Measurements from ENCODE around the gene FABP6.
A peak's percentile ranks its signal among the peaks of the same experiment; 100 is the strongest.
"Not testable (repeated sequence)": the region's sequence is repeated elsewhere in the genome, so short reads cannot be mapped to it uniquely, and the experiment has no call there.

The FABP6 gene

GRCh38 chr5:160221082-160221481, 8.2 kb upstream of the FABP6 start:
- no peak for DNase-seq (ENCODE audit: low read depth)

- DNase-seq (ENCODE audit: low read depth), result peak; percentile 34
Measured at GRCh38 chr5:160227012-160227411, 2.3 kb upstream of the FABP6 start.

DNA sequence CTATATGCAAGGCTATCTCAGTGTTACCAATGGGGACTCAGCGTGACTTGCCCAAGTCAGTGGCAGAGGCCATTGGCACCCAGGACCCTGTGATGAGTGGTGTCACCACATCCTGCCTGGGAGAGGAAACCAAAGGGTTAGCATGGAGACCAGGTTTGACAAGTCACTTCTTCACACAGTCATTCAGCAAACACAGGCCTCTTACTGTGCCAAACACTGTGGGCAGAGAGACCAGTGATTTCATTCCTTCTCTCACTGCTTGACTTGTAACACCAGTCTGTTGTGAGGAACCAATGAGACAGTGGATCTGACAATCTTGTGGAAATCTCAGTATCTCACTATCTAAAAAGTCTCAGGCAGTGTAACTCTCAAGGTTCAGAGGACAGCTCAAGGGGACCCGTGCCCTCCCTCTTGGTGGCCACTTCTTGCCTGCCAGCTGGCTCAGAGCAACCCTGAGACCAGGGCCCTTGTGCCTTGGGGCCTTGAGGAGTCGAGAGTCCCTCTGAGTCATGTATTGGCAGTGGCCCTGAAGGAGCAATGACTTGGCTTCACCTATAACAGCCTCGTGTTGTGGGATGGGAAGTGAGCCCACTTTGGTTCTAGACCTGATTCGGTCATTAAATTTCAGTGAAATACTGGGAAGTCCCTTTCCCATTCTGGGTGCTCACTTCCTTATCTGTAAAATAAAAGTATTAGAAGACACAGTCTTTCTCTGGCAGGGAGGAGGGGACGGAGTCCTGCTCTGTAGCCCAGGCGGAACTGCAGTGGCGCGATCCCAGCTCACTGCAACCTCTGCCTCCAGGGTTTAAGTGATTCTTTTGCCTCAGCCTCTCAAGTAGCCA, 1.6 kb downstream of the FABP6 start:
- DNase-seq (ENCODE audit: low read depth), result peak; percentile 51

DNA sequence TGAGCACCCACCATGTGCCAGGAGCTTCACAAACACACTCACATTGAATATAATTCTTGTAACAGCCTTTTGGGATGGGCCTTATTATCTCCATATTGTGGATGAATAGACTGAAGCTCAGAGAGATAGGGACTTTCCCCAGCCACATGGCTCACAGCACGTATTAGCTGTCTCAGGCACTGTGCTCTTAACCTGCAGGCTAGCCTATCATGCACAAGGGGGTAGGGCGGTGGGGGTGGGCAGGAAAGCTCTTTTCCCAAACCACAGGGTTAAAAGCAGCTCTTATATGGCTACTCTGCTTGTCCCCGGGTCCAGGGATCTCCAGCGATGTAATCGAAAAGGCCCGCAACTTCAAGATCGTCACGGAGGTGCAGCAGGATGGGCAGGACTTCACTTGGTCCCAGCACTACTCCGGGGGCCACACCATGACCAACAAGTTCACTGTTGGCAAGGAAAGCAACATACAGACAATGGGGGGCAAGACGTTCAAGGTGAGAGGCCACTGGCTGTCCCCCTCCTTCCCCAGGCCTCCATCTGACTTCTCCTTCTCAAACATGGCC, 2.6 kb downstream of the FABP6 start:
- no peak for DNase-seq (ENCODE audit: low read depth)

GRCh38 chr5:160233215-160233614, 3.9 kb downstream of the FABP6 start:
- DNase-seq (ENCODE audit: low read depth), result no peak

DNA sequence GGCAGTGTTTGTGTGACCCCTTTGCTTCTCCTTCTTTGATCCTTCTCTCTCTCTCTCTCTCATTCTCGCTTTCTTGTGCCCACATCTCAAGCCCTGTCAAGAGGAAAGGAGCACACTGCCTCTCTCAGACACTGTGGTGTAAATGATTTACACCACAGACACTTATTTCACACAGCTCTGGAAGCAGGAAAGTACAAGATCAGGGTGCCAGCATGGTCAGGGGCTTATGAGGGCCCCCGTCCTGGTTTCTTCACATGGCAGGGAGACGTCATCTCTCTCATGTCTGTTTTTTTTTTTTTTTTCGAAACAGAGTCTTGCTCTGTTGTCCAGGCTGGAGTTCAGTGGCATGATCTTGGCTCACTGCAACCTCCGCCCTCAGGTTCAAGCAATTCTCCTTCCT, 6.4 kb downstream of the FABP6 start:
- no peak for DNase-seq (ENCODE audit: low read depth)

DNA sequence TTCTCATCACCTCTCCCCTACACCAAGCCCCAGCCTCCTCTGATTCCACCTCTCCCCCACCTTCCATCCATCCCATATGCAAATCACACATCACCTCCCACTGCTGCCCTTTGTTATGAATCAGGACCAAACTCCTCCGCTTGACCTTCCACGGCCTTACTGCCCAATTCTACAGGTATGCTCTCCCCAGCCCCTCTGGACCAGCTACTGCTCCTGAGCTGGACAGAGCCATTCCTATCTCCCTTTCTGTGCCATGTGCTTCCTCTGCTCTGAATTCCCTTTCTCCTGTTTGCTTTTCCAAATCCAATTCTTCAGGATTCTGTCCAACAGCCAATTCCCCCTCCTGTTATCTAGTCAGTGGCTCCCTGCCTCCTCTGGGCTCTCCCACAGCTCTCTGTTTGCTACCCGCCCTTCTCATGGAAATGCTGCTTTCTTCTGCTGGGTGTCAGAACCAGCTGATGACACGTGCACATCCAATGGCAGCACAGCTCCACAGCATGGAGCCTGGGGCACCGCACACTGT, 8.3 kb downstream of the FABP6 start:
- no peak for DNase-seq (ENCODE audit: low read depth)

- DNase-seq (ENCODE audit: low read depth), result no peak
Measured at GRCh38 chr5:160240350-160240749, 11.0 kb downstream of the FABP6 start.

- DNase-seq (ENCODE audit: low read depth), result peak; percentile 15
Measured at GRCh38 chr5:160242145-160242544, 12.8 kb downstream of the FABP6 start.

GRCh38 chr5:160245506-160246086, 16.3 kb downstream of the FABP6 start:
- DNase-seq (ENCODE audit: low read depth), result no peak

GRCh38 chr5:160249570-160249969, 20.3 kb downstream of the FABP6 start:
- DNase-seq (ENCODE audit: low read depth), result not testable (repeated sequence)

DNA sequence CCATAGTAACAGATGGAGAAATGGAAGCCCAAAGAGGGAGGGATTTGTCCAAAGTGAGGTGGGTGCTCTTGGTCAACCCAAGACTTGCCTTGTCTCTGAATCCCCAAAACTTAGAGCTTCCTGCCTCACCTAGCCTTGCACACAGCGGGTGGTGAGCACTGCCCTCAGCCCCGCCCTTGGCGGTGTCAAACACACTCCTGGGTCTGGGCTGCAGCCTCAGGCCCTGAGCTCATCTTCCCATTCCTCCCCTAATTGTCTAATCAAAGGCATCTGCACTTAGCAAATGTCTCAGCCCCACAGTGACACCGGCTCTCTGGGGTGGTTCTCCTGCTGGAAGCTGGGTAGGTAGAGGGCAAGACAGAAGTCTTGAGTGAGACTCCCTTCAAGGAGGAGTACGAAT, 20.9 kb downstream of the FABP6 start:
- no peak for DNase-seq (ENCODE audit: low read depth)

- no peak for DNase-seq (ENCODE audit: low read depth)
Measured at GRCh38 chr5:160250826-160251225, 21.5 kb downstream of the FABP6 start.

GRCh38 chr5:160251406-160252155, 22.3 kb downstream of the FABP6 start:
- no peak for DNase-seq (ENCODE audit: low read depth)

GRCh38 chr5:160252916-160253315, 23.6 kb downstream of the FABP6 start:
- no peak for DNase-seq (ENCODE audit: low read depth)

DNA sequence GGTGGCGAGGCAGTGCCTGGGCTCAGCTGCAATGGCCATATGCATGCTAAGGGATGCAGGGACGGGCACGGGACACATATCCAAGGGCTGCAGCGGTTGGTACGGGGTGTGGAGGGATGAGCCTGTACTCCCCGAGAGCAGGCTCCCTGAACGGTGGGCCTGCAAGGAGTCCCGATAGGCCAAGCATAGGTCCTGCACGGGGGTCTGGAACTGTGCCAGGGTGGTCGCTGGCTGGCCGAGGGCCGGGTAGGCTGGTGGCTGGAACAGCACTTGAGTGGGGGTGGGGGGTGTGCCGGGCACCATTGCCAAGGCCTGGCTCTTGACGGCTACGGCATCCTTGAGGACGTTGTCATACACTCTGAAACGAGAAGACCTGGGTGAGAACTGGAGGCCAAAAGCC, 24.1 kb downstream of the FABP6 start:
- DNase-seq (ENCODE audit: low read depth), result no peak

DNA sequence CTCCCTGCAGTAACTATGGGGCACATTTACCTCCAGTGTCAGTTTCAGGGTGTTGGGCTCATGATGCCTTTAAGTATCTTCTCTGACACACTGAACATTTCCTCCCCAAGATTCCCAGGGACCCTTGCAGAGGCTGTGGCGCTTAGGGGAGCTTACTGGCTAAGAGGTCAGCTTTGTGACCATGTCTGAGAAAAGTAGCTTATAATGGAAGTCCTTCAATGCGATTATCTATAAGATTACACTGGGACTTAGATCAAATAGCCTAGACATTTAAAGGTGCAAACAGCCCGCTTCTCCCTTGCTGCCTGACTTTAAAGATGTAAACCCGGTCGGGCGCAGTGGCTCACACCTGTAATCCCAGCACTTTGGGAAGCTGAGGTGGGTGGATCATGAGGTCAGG, 25.4 kb downstream of the FABP6 start:
- DNase-seq (ENCODE audit: low read depth), result no peak

GRCh38 chr5:160259341-160259740, 30.0 kb downstream of the FABP6 start:
- DNase-seq (ENCODE audit: low read depth), result no peak

GRCh38 chr5:160260006-160260775, 30.9 kb downstream of the FABP6 start:
- DNase-seq (ENCODE audit: low read depth), result no peak

- DNase-seq (ENCODE audit: low read depth), result peak; percentile 45
Measured at GRCh38 chr5:160260881-160261815, 31.8 kb downstream of the FABP6 start.
